ENCODE data around the gene BCL3.
A peak's percentile ranks its signal among the peaks of the same experiment; 100 is the strongest.

DNA sequence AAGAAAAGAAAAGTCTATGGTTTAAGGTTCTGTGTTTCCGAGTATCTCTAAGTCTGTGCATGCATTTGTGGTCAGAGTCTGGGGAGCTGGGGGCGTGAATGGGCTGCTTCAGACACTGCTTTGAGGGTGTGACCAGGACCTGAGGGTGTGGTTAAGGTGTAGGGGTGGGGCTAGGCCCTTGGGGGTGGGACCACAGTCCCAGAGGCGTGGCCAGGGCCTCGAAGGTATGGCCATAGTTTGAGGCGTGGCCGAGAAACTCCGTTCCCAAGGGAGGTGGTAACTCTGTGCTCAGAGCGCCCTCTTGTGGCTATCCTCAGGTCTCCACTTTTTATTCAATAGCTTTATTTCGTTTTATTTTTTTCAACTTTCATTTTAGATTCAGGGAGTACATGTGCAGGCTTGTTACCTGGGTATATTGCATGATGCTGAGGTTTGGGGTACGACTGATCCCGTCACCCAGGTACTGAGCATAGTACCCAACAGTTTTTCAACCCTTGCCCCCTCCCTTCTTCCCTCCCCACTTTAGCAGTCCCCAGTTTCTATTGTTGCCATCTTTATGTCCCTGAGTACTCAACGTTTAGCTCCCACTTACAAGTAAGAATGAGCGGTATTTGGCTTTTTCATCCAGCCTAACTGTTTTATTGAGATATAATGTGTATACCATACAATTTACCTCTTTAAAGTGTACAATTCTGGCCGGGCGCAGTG lies 22.2 kb downstream of the BCL3 start:
- TF ChIP-seq, protein P1, sequence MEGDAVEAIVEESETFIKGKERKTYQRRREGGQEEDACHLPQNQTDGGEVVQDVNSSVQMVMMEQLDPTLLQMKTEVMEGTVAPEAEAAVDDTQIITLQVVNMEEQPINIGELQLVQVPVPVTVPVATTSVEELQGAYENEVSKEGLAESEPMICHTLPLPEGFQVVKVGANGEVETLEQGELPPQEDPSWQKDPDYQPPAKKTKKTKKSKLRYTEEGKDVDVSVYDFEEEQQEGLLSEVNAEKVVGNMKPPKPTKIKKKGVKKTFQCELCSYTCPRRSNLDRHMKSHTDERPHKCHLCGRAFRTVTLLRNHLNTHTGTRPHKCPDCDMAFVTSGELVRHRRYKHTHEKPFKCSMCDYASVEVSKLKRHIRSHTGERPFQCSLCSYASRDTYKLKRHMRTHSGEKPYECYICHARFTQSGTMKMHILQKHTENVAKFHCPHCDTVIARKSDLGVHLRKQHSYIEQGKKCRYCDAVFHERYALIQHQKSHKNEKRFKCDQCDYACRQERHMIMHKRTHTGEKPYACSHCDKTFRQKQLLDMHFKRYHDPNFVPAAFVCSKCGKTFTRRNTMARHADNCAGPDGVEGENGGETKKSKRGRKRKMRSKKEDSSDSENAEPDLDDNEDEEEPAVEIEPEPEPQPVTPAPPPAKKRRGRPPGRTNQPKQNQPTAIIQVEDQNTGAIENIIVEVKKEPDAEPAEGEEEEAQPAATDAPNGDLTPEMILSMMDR (IDR thresholded peaks at IDR 0.05; ENCODE audit: low read length) = peak; percentile 72
- no peak for TF ChIP-seq EZH2 (IDR thresholded peaks at IDR 0.05; ENCODE audit: borderline replicate concordance, low read length)
